Retinal pigment epithelial cell (primary cell): ENCODE data around the gene CUX1.

Experiments
- DNase-seq: peaks from one replicate; pipeline ENCODE4 v3.0.0-alpha.2; 2010; ENCODE audit warnings: low read depth
- H3K4me3 ChIP-seq: 2 replicates; pipeline ENCODE4 v1.5.1; 2011; ENCODE audit warnings: mild to moderate bottlenecking, low read length, control low read depth, moderate library complexity
- TF ChIP-seq, protein P1 (sequence below): conservative IDR thresholded peaks from 2 replicates; pipeline ENCODE4 v1.5.1; 2011; ENCODE audit warnings: low read depth, low read length, control low read depth, inconsistent platforms

The CUX1 gene

DNA sequence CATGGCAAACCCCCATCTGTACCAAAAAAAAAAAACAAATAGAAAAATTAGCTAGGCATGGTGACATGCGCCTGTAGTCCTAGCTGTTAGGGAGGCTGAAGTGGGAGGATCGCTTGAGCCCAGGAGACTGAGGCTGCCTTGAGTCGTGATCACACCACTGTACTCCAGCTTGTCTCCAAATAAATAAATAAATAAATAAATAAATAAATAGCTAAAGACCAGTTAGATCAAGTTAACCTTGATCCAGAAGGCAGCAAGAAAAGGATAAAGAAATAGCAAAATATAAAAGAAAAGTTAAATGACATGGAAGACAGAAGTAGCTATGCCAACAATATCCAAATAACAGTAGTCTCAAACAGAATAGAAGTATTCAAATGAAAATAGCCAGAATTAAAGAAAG is 337.0 kb downstream of the CUX1 start:
- TF ChIP-seq, protein P1, sequence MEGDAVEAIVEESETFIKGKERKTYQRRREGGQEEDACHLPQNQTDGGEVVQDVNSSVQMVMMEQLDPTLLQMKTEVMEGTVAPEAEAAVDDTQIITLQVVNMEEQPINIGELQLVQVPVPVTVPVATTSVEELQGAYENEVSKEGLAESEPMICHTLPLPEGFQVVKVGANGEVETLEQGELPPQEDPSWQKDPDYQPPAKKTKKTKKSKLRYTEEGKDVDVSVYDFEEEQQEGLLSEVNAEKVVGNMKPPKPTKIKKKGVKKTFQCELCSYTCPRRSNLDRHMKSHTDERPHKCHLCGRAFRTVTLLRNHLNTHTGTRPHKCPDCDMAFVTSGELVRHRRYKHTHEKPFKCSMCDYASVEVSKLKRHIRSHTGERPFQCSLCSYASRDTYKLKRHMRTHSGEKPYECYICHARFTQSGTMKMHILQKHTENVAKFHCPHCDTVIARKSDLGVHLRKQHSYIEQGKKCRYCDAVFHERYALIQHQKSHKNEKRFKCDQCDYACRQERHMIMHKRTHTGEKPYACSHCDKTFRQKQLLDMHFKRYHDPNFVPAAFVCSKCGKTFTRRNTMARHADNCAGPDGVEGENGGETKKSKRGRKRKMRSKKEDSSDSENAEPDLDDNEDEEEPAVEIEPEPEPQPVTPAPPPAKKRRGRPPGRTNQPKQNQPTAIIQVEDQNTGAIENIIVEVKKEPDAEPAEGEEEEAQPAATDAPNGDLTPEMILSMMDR: no peak
- no peak for DNase-seq
- H3K4me3 ChIP-seq: no peak overlapping the region

- DNase-seq: no peak
- TF ChIP-seq, protein P1: no peak
- H3K4me3 ChIP-seq: no peak overlapping the region
Observed at GRCh38 chr7:102155821-102156441, 338.5 kb downstream of the CUX1 start.

DNA sequence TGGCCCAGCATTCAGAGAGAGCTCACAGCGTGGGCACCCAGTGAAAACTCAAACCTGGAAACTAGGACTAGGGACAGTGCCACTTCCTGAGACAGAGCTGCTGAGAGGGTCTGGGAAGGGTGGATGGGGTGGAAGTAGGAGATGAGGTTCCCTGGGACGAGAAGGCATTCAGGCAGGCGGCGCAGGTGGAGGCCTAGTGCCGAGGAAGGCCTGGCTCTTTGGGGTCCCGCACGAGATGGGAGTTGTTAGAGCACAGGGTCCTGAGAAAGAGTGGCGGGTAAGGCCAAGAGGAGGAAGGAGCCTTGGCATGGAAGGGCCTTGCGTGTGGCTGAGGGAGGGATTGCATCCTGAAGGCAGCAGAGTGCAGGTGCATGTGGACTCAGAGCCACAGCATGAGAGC is 339.4 kb downstream of the CUX1 start:
- no peak for DNase-seq

DNA sequence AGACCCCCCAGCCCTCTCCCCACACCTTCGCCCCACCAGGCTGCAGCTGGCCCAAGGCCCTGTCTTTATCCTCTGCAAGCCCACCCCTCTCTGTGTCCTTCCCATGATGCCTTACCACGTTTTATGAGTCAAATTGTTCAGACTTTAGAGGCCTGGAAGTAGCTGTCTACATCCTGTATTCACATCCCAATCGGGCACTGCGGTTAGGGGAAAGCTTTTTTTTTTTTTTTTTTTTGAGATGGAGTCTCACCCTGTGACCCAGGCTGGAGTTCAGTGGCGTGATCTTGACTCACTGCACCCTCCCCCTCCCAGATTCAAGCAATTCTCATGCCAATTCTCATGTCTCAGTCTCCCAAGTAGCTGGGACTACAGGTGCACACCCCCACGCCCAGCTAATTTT is 347.7 kb downstream of the CUX1 start:
- TF ChIP-seq, protein P1: no peak
- DNase-seq: peak; percentile 31
- H3K4me3 ChIP-seq: no peak overlapping the region

More for the DNA sequence above, 339.4 kb downstream of the CUX1 start:
- H3K4me3 ChIP-seq: no peak overlapping the region
- TF ChIP-seq, protein P1: no peak

- TF ChIP-seq, protein P1: no peak
- DNase-seq: no peak
- no peak overlapping the region for H3K4me3 ChIP-seq
Observed at GRCh38 chr7:102167254-102167653, 349.8 kb downstream of the CUX1 start.

- TF ChIP-seq, protein P1: no peak
- no peak overlapping the region for H3K4me3 ChIP-seq
- no peak for DNase-seq
Observed at GRCh38 chr7:102169651-102170392, 352.4 kb downstream of the CUX1 start.
